ENCODE measurements around the gene DNAH11. TPM values are rescaled to one million over a fixed set of nuclear protein-coding genes. Genes with fewer than 3 reads are reported as not detected.

Gene DNAH11
- total and polyA plus RNA-seq, 3 donors from 2014 or later: 4.9 to 19.3 (median 14.2) TPM

GRCh38 chr7:21603972-21604749 lies 61.3 kb downstream of the DNAH11 start:
- H3K27ac ChIP-seq: no peak overlapping the region
- intact Hi-C loops (cut with DNase I; ENCODE audit: low total_unique reads): no loop called here
- no peaks in the 10 kb centered on the region for H3K27me3 ChIP-seq
- H3K9me3 ChIP-seq: no peaks in the 10 kb centered on the region
- TF ChIP-seq POLR2A (IDR thresholded peaks at IDR 0.05): no peak
- TF ChIP-seq, protein P1, sequence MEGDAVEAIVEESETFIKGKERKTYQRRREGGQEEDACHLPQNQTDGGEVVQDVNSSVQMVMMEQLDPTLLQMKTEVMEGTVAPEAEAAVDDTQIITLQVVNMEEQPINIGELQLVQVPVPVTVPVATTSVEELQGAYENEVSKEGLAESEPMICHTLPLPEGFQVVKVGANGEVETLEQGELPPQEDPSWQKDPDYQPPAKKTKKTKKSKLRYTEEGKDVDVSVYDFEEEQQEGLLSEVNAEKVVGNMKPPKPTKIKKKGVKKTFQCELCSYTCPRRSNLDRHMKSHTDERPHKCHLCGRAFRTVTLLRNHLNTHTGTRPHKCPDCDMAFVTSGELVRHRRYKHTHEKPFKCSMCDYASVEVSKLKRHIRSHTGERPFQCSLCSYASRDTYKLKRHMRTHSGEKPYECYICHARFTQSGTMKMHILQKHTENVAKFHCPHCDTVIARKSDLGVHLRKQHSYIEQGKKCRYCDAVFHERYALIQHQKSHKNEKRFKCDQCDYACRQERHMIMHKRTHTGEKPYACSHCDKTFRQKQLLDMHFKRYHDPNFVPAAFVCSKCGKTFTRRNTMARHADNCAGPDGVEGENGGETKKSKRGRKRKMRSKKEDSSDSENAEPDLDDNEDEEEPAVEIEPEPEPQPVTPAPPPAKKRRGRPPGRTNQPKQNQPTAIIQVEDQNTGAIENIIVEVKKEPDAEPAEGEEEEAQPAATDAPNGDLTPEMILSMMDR (IDR thresholded peaks at IDR 0.05): no peak
- 82 to 90% methylated on average over 5 of the region's 5 CpGs for WGBS, 2 donors
- no peaks in the 10 kb centered on the region for H3K4me1 ChIP-seq
- H3K4me3 ChIP-seq: no peak overlapping the region
- H3K36me3 ChIP-seq (ENCODE audit: low read depth, missing control alignments): no peaks in the 10 kb centered on the region
- DNase-seq: no peak

- H3K4me3 ChIP-seq: no peak overlapping the region
- no peaks in the 10 kb centered on the region for H3K27me3 ChIP-seq
- no peaks in the 10 kb centered on the region for H3K36me3 ChIP-seq (ENCODE audit: low read depth, missing control alignments)
- TF ChIP-seq POLR2A (IDR thresholded peaks at IDR 0.05): no peak
- TF ChIP-seq, protein P1 (IDR thresholded peaks at IDR 0.05): no peak
- intact Hi-C loops (cut with DNase I; ENCODE audit: low total_unique reads): no loop called here
- DNase-seq: no peak
- no peaks in the 10 kb centered on the region for H3K9me3 ChIP-seq
- H3K4me1 ChIP-seq: no peaks in the 10 kb centered on the region
- H3K27ac ChIP-seq: no peak overlapping the region
- WGBS, 2 donors: 86 to 90% methylated on average over 3 of the region's 3 CpGs
Observed at GRCh38 chr7:21605008-21605585, 62.3 kb downstream of the DNAH11 start.

DNA sequence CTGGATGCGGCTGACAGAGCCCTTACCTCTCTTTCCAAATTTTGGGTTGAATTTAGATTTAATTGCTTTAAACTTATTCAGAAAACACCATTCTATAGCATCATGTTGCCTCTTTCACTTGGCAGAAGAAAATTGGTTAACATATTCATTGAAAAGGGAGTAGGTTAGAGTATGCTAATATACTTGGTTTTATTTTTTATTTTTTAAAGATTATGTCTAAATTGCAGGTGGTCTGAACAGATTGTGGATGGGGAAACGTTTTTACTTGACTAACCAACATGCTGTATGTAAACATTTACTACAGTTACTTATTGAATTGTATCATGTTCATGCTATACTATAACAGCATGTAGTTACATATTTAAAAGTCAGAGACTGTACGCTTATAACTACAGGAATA lies 65.6 kb downstream of the DNAH11 start:
- H3K4me1 ChIP-seq: no peaks in the 10 kb centered on the region
- 66 to 69% methylated on average over 3 of the region's 3 CpGs for WGBS, 2 donors

DNA sequence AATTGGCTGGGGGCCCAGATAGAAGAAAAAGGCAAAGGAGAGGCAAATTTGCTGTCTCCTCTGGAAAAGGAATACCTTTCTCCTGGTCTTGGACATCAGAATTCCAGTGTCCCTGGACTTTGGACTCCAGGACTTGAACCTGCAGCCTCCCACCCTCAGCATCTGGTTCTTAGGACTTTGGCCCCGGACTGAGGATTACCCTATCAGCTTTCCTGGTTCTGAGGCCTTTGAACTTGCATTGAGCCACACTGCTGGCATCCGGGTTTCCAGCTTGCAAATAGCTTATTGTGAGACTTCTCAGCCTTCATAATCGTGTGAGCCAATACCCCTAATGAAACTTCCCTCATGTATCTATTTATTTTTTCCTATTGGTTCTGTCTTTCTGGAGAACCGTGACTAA lies 68.3 kb downstream of the DNAH11 start:
- DNase-seq: no peak
- Histone ChIP-seq H3K9me3 (no peaks in the 10 kb centered on the region), H3K4me1 (no peaks in the 10 kb centered on the region), H3K36me3 (ENCODE audit: low read depth, missing control alignments) (no peaks in the 10 kb centered on the region), H3K4me3 (no peak overlapping the region), H3K27ac (no peak overlapping the region), H3K27me3 (no peaks in the 10 kb centered on the region)
- TF ChIP-seq, protein P1 (IDR thresholded peaks at IDR 0.05): no peak
- TF ChIP-seq POLR2A (IDR thresholded peaks at IDR 0.05): no peak
- intact Hi-C loops (cut with DNase I; ENCODE audit: low total_unique reads): no loop called here
- whole genome bisulfite sequencing, 2 donors: 80 to 93% methylated on average over 4 of the region's 4 CpGs

More for the DNA sequence above, 65.6 kb downstream of the DNAH11 start:
- Histone ChIP-seq H3K27me3 (no peaks in the 10 kb centered on the region), H3K4me3 (no peak overlapping the region), H3K9me3 (no peaks in the 10 kb centered on the region), H3K27ac (no peak overlapping the region), H3K36me3 (ENCODE audit: low read depth, missing control alignments) (no peaks in the 10 kb centered on the region)
- no peak for DNase-seq
- TF ChIP-seq, protein P1 (IDR thresholded peaks at IDR 0.05): no peak
- no peak for TF ChIP-seq POLR2A (IDR thresholded peaks at IDR 0.05)
- intact Hi-C loops (cut with DNase I; ENCODE audit: low total_unique reads): no loop called here

All from testis (tissue), 3 donors.